SK-N-SH (cell line): Measurements from ENCODE around the gene ZEB1. TPM values are rescaled to one million over a fixed set of nuclear protein-coding genes. Genes with fewer than 3 reads are reported as not detected.

Experiments
- CTCF ChIA-PET: fragments of 300-600, 350-600 bp; formaldehyde crosslinking; extraction: SDS; loops from one replicate; lab custom pipeline; 2021; lab: Yijun Ruan, JAX
- POLR2A ChIA-PET: fragments of 350-600 bp; sonication (Branson Sonifier 250); formaldehyde crosslinking; extraction: SDS; loops from one replicate; lab custom pipeline; 2020; ENCODE audit warnings: antibody characterized with exemption, inconsistent platforms; lab: Yijun Ruan, JAX
- DNase-seq: peaks from one replicate; pipeline ENCODE4 v3.0.0; 2012
- H2AFZ ChIP-seq: fragments of 200-600 bp; sonication (generic); 2 replicates; pipeline ENCODE4 v1.8.1; 2016; ENCODE audit warnings: antibody characterized with exemption, mild to moderate bottlenecking, low read depth
- H3F3A ChIP-seq: fragments of 200-600 bp; sonication (generic); replicated peaks from 2 replicates; pipeline ENCODE3; 2016; ENCODE audit warnings: antibody characterized with exemption, mild to moderate bottlenecking; ENCODE audit not compliant: insufficient read depth
- H3K27ac ChIP-seq, 2 experiments: fragments of 200-500 bp in 1 of 2; fragments of 200-600 bp in 1 of 2; sonication (Bioruptor generic) in 1 of 2; sonication (generic), shearing (Covaris generic) in 1 of 2; 2 replicates each; pipeline versions ENCODE4 v1.5.1 to v1.6.1; 2014 to 2016; ENCODE audit warnings: low read depth in 2 of 2, inconsistent platforms in 1 of 2, low read length in 1 of 2, mild to moderate bottlenecking in 1 of 2, mixed read lengths in 1 of 2
- H3K27me3 ChIP-seq: fragments of 200-600 bp; sonication (generic), shearing (Covaris generic); 2 replicates; pipeline ENCODE4 v1.6.1; 2016; ENCODE audit warnings: mixed run types; ENCODE audit not compliant: insufficient read depth
- H3K36me3 ChIP-seq, 2 experiments: fragments of 200-500 bp in 1 of 2; fragments of 200-600 bp in 1 of 2; sonication (Bioruptor generic) in 1 of 2; sonication (generic) in 1 of 2; replicated peaks in 1 of 2; 2 replicates each; pipeline versions ENCODE3 to v1.5.1; 2014 to 2016; ENCODE audit warnings: low read length in 1 of 2, mild to moderate bottlenecking in 1 of 2; ENCODE audit not compliant: insufficient read depth in 2 of 2, control insufficient read depth in 1 of 2
- H3K4me1 ChIP-seq, 2 experiments: fragments of 200-500 bp in 1 of 2; fragments of 200-600 bp in 1 of 2; sonication (Bioruptor generic) in 1 of 2; sonication (generic), shearing (Covaris generic) in 1 of 2; 2 replicates each; pipeline versions ENCODE4 v1.5.1 to v1.6.1; 2014 to 2016; ENCODE audit warnings: low read depth in 1 of 2, low read length in 1 of 2, mixed run types in 1 of 2; ENCODE audit not compliant: insufficient read depth in 2 of 2, control insufficient read depth in 1 of 2
- H3K4me2 ChIP-seq: fragments of 200-600 bp; sonication (generic), shearing (Covaris generic); 2 replicates; pipeline ENCODE4 v1.6.1; 2017; ENCODE audit warnings: mixed run types
- H3K4me3 ChIP-seq, 2 experiments: fragments of 200-500 bp in 1 of 2; fragments of 200-600 bp in 1 of 2; sonication (Bioruptor generic) in 1 of 2; sonication (generic), shearing (Covaris generic) in 1 of 2; 2 replicates each; pipeline versions ENCODE4 v1.5.1 to v1.8.1; 2014 to 2016; ENCODE audit warnings: low read depth in 2 of 2, inconsistent platforms in 1 of 2, low read length in 1 of 2, mild to moderate bottlenecking in 1 of 2, mixed read lengths in 1 of 2, moderate library complexity in 1 of 2
- H3K79me2 ChIP-seq: fragments of 200-600 bp; sonication (generic); 2 replicates; pipeline ENCODE4 v1.8.1; 2017; ENCODE audit warnings: mild to moderate bottlenecking; ENCODE audit not compliant: insufficient read depth
- H3K9ac ChIP-seq: fragments of 200-600 bp; sonication (generic); 2 replicates; pipeline ENCODE4 v1.6.1; 2017; ENCODE audit warnings: mixed run types
- H3K9me2 ChIP-seq: fragments of 200-600 bp; sonication (generic); 2 replicates; pipeline ENCODE4 v1.6.1; 2017; ENCODE audit warnings: mixed run types
- H3K9me3 ChIP-seq: fragments of 200-600 bp; sonication (generic); 2 replicates; pipeline ENCODE4 v1.6.1; 2017; ENCODE audit warnings: mixed run types, mild to moderate bottlenecking, moderate library complexity
- H4K20me1 ChIP-seq: fragments of 200-600 bp; sonication (generic); 2 replicates; pipeline ENCODE4 v1.6.1; 2017; ENCODE audit warnings: mild to moderate bottlenecking, mixed run types; ENCODE audit not compliant: insufficient read depth
- CHD2 ChIP-seq: fragments of 150-350 bp; IDR thresholded peaks from 2 replicates; pipeline ENCODE4 v1.6.1; 2018; ENCODE audit warnings: low read length; ENCODE audit not compliant: partially characterized antibody
- CTCF ChIP-seq: fragments of 200-600 bp; sonication (generic); IDR thresholded peaks from 2 replicates; pipeline ENCODE4 v1.6.1; 2017; ENCODE audit warnings: antibody characterized with exemption, mild to moderate bottlenecking, moderate library complexity
- ELF1 ChIP-seq: IDR thresholded peaks from 2 replicates; pipeline ENCODE4 v1.4.0; 2012
- GABPA ChIP-seq: IDR thresholded peaks from 2 replicates; pipeline ENCODE4 v1.4.0; 2012; ENCODE audit warnings: low read depth, mild to moderate bottlenecking
- MXI1 ChIP-seq: IDR thresholded peaks from 2 replicates; pipeline ENCODE4 v1.6.1; 2012; ENCODE audit warnings: mild to moderate bottlenecking, low read depth, low read length, improper control_type of control experiment
- NRF1 ChIP-seq: IDR thresholded peaks from 2 replicates; pipeline ENCODE4 v1.6.1; 2012; ENCODE audit warnings: low read depth, mild to moderate bottlenecking, low read length
- RAD21 ChIP-seq: IDR thresholded peaks from 2 replicates; pipeline ENCODE4 v1.6.1; 2012; ENCODE audit warnings: mild to moderate bottlenecking, low read length
- SMC3 ChIP-seq: IDR thresholded peaks from 2 replicates; pipeline ENCODE4 v1.6.1; 2012; ENCODE audit warnings: low read depth, low read length, improper control_type of control experiment
- TEAD4 ChIP-seq: IDR thresholded peaks from 2 replicates; pipeline ENCODE4 v1.4.0; 2012; ENCODE audit warnings: mild to moderate bottlenecking, borderline replicate concordance; ENCODE audit not compliant: insufficient read depth
- ZBTB33 ChIP-seq: IDR thresholded peaks from 2 replicates; pipeline ENCODE4 v1.4.0; 2012; ENCODE audit warnings: low read depth, borderline replicate concordance
- WGBS: methylation state at CpG from one replicate; pipeline ENCODE4 v1.1.6; 2017; ENCODE audit warnings: low lambda C conversion rate; 5-methylcytosine and 5-hydroxymethylcytosine counted together
- polyA plus RNA-seq, 3 experiments: library from polyadenylated mRNA; depleted of rRNA; stranded (reverse); fragments of >200 nt; gene quantifications; 2 replicates each; pipeline ENCODE4 v1.2.3, GENCODE V29; 2012
- TF ChIP-seq, protein P1 (sequence below): IDR thresholded peaks from 2 replicates; pipeline ENCODE4 v1.6.1; 2012; ENCODE audit warnings: mild to moderate bottlenecking, low read depth, low read length, moderate library complexity

Gene ZEB1
- polyA plus RNA-seq, 1 of the 3 experiments (the other 2 are of a cell fraction) = 5.4 TPM

DNA sequence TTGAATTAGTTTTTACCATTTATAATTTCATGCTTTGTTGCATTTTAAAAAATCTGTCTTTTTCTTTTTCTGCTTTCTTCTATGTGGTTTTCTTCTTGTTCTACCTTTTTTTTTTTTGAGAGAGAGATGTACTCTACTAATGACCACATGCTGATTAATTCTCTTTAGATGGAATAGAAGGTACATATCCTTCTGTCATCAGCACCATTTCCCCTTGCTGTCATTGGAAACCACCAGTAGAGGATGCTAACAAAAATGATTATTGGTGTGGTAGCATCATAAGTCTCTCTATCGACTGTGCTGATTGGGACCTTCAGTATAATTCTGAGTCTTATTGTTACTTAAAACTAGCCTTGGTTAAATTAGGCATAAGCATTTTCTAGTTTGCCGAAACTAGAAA lies 3.6 kb downstream of the ZEB1 start:
- TF ChIP-seq ELF1 = no peak
- TF ChIP-seq CTCF = peak; percentile 49
- peak; percentile 45; the same call in 1 of the 2 replicates for TF ChIP-seq MXI1
- TF ChIP-seq CHD2 = no peak
- no peak for TF ChIP-seq ZBTB33
- no peak for TF ChIP-seq GABPA
- TF ChIP-seq, protein P1, sequence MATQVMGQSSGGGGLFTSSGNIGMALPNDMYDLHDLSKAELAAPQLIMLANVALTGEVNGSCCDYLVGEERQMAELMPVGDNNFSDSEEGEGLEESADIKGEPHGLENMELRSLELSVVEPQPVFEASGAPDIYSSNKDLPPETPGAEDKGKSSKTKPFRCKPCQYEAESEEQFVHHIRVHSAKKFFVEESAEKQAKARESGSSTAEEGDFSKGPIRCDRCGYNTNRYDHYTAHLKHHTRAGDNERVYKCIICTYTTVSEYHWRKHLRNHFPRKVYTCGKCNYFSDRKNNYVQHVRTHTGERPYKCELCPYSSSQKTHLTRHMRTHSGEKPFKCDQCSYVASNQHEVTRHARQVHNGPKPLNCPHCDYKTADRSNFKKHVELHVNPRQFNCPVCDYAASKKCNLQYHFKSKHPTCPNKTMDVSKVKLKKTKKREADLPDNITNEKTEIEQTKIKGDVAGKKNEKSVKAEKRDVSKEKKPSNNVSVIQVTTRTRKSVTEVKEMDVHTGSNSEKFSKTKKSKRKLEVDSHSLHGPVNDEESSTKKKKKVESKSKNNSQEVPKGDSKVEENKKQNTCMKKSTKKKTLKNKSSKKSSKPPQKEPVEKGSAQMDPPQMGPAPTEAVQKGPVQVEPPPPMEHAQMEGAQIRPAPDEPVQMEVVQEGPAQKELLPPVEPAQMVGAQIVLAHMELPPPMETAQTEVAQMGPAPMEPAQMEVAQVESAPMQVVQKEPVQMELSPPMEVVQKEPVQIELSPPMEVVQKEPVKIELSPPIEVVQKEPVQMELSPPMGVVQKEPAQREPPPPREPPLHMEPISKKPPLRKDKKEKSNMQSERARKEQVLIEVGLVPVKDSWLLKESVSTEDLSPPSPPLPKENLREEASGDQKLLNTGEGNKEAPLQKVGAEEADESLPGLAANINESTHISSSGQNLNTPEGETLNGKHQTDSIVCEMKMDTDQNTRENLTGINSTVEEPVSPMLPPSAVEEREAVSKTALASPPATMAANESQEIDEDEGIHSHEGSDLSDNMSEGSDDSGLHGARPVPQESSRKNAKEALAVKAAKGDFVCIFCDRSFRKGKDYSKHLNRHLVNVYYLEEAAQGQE = no peak
- TF ChIP-seq SMC3 = peak; percentile 59
- no peak for TF ChIP-seq TEAD4
- TF ChIP-seq NRF1 = no peak
- TF ChIP-seq RAD21 = peak; percentile 66
- Histone ChIP-seq H3K9me2 (no peaks in the 10 kb centered on the region), H3K27ac (no peak overlapping the region), H3K36me3 (no peaks in the 10 kb centered on the region), H3K27me3 (no peaks in the 10 kb centered on the region), H3K79me2 (peaks cover 87% of the 10 kb centered on the region), H3K4me2 (no peak overlapping the region), H3F3A (peaks cover 4% of the 10 kb centered on the region), H3K4me1 (peaks cover 0 to 20% of the 10 kb centered on the region in 2 experiments; a peak in 2 of 4 replicates), H3K9ac (no peak overlapping the region), H3K9me3 (no peaks in the 10 kb centered on the region), H2AFZ (no peak overlapping the region), H4K20me1 (peaks cover 12% of the 10 kb centered on the region), H3K4me3 (no peak overlapping the region)
- CTCF ChIA-PET = interaction anchor here (1.0 kb wide), 2 partner anchors 448 to 452 kb away, joined by 3 read pairs; no protein-coding TSS in a partner anchor
- POLR2A ChIA-PET = no interaction called here
- DNase-seq = peak; percentile 32
- WGBS = 69% methylated on average over 2 of the region's 2 CpGs
